HG03066 (cell line): Measurements from ENCODE around the gene VIT.
A peak's percentile ranks its signal among the peaks of the same experiment; 100 is the strongest.

ENCODE experiments used
- ATAC-seq: cut with Tn5 transposase; IDR thresholded peaks from one replicate; pipeline ENCODE4 v1.9.1; 2021; ENCODE audit warnings: low read depth; ENCODE audit not compliant: unreplicated experiment

VIT gene

GRCh38 chr2:36750101-36750500 lies 53.6 kb downstream of the VIT start:
- ATAC-seq: no peak

GRCh38 chr2:36753706-36754221 lies 57.3 kb downstream of the VIT start:
- ATAC-seq: no peak

GRCh38 chr2:36754578-36754977 lies 58.1 kb downstream of the VIT start:
- no peak for ATAC-seq

- no peak for ATAC-seq
Measured at GRCh38 chr2:36756438-36756837, 59.9 kb downstream of the VIT start.

GRCh38 chr2:36762764-36763490 lies 66.4 kb downstream of the VIT start:
- no peak for ATAC-seq

GRCh38 chr2:36769106-36769505 lies 72.6 kb downstream of the VIT start:
- no peak for ATAC-seq

- ATAC-seq: no peak
Measured at GRCh38 chr2:36770542-36771287, 74.2 kb downstream of the VIT start.

- ATAC-seq: no peak
Measured at GRCh38 chr2:36771671-36772070, 75.2 kb downstream of the VIT start.

GRCh38 chr2:36773947-36774346 lies 77.4 kb downstream of the VIT start:
- ATAC-seq: no peak

GRCh38 chr2:36775261-36775660 lies 78.8 kb downstream of the VIT start:
- no peak for ATAC-seq

GRCh38 chr2:36775806-36776205 lies 79.3 kb downstream of the VIT start:
- no peak for ATAC-seq

GRCh38 chr2:36777272-36777671 lies 80.8 kb downstream of the VIT start:
- ATAC-seq: no peak

- no peak for ATAC-seq
Measured at GRCh38 chr2:36777788-36778187, 81.3 kb downstream of the VIT start.

GRCh38 chr2:36779462-36779861 lies 83.0 kb downstream of the VIT start:
- no peak for ATAC-seq

- ATAC-seq: peak; percentile 51
Measured at GRCh38 chr2:36780231-36780839, 83.8 kb downstream of the VIT start.

GRCh38 chr2:36781907-36782720 lies 85.6 kb downstream of the VIT start:
- ATAC-seq: no peak

GRCh38 chr2:36783246-36783645 lies 86.7 kb downstream of the VIT start:
- no peak for ATAC-seq

GRCh38 chr2:36785179-36785795 lies 88.8 kb downstream of the VIT start:
- ATAC-seq: no peak

- ATAC-seq: no peak
Measured at GRCh38 chr2:36789181-36789804, 92.8 kb downstream of the VIT start.

- no peak for ATAC-seq
Measured at GRCh38 chr2:36792951-36793350, 96.4 kb downstream of the VIT start.
